GM19025 (cell line): Measurements from ENCODE around the gene DEDD.

Experiments
- ATAC-seq: cut with Tn5 transposase; IDR thresholded peaks from one replicate; pipeline ENCODE4 v1.9.1; 2021; ENCODE audit warnings: mild to moderate bottlenecking, low read depth, moderate library complexity; ENCODE audit not compliant: unreplicated experiment

DEDD gene, protein sequence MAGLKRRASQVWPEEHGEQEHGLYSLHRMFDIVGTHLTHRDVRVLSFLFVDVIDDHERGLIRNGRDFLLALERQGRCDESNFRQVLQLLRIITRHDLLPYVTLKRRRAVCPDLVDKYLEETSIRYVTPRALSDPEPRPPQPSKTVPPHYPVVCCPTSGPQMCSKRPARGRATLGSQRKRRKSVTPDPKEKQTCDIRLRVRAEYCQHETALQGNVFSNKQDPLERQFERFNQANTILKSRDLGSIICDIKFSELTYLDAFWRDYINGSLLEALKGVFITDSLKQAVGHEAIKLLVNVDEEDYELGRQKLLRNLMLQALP

DNA sequence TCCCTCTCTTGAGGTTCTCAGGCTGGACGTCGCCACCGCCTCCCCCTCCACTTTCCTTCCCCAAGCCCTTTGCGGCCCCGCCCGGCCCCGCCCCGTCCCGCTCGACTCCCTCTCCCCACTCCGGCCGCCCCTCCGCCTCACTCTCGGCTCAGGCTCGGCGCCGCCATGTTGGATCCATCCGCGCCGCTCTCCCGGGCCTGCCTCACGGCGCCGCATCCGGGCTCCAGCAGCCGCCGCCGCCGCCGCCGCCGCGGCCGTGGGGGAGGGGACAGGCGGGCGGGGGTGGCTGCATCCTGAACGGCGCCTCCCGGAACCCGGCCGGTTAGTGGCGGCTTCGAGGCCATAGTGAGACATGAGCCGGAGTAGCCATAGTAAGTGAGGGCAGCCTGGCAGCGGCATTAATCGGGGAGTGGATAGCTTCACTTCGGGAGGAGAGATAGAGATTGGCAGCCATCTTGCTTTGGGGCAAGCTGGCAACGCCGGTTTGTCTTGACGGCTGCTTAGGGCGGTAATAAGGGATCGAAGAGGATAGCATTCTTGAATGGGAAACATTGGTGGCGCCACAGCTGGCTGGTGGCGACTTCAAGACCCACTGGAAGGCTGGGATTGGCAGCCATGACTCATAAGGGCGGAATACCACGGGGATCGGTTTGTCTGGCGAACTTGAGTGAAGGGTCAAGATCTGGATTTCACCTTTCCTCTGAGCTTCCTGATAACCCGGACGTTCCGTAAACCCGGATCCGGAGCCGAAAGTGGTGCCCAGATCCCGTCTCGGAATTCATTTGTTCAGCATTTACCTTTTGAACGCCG lies at the start of gene DEDD:
DEDD (minus strand) TSS at position 258 of the 810 bp plus-strand sequence. CDS start 8,205 bp downstream, outside the sequence.
- peak; percentile 97 for ATAC-seq

DNA sequence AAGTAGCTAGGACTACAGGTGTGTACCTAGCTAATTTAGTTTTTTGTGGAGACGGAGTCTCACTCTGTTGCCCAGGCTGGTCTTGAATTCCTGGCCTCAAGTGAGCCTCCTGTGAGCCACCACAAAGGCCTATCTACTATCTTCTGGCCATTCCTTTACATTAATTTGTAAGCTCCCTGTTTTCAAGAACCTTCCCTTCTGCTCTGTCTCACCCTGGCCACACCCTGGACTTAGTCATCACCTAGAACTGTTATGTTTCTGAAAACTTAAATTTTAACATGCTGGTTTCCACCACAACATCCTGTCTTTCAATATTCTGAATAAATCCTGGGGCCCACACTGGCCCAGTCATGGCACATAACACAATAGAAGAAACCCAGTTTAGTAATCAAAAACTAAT lies 49.7 kb upstream of the DEDD start:
- ATAC-seq: peak; percentile 31

DNA sequence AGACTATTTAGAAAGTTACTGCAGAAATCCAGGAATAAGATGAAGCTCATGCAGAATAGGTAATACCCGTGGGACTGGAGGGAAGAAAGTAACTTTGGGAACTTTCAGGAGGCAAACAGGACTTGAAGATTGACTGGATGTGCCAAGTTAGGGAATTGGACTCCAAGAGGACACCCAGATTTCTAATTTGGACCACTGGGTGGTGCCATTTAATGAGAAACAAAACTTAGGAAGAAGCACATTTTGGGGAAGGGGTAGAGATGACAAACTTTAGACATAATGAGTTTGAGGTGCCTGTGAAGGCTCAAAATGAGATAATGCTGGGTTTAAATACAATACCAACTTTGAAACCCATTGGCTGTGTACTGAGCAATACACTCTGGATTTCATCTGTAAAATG lies 48.2 kb upstream of the DEDD start:
- ATAC-seq: no peak

DNA sequence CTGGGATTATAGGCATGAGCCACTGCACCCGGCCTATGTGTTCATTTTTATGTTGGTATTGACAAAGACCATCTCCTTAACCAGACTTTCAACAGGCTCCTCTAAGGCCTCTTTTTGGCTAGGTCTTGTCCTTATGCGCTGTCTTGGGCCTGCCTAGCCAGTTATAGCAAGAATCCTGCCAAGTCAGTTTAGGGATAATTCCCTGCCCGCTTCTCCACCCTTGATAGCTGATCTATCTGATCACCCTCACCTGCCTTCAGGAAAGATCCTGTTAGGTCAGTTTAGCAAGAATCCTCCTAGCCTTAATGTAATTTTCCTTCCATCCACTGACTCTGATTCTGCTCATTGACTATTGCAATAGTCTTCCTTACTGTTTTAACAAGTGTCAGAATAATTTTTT lies 47.2 kb upstream of the DEDD start:
- no peak for ATAC-seq

DNA sequence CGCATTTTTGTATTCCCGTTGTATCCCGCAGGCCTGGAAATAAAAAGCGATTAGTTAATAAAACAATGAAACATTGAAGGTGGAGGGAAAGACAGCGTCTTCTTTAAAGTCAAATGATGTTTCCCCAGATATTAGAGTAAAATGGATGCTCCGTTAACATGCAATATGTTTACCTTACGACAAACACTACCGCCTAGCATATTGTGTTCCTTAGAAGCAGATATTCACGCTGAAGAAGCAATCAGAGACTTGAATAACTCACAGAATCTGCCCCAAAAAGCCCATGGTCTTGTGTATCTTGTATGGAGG lies 45.4 kb upstream of the DEDD start:
- no peak for ATAC-seq

DNA sequence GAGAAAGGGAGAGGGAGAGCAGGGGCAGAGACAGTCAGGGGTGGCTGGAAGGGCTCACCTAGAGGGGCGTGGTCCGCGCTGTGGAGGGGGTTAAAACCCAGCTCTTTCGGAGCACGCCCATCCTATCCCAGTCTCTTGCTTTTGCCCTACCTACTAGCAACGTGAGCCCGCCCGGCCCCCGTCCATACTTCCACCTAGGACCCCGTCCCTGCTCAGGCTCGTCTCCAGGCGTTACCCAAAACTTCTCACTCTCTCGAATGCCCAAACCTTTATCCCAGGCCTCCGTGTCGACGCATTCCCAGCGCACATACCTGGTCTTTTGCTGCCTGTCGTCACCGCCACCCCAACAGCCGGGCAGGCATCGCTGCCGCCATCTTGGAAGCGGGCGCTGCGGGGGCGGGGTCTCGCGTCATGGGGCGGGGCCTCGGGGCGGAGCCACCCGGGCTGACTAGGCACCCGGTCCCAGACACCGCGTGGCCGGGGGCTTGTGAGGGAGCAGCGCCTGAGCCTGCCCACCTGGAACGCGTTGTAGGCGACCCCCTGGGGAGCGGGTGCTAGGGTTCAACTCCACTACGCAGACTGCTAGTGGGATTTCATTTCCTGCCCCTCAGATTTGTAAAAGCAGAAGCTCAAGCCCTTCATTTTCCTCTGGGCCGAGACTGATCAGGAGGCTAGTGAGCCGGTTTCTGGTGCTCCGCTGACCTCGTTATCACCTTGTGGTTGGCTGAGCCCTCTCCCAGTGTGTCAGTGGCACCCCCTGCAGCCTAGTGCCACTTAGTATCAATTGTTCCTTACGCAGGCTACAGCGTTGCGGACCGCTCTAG lies 44.9 kb upstream of the DEDD start, which contains the start of gene B4GALT3:
B4GALT3 (minus strand) TSS at position 396 of the 824 bp plus-strand sequence. CDS start 1,447 bp downstream, outside the sequence.
- ATAC-seq: peak; percentile 76

DNA sequence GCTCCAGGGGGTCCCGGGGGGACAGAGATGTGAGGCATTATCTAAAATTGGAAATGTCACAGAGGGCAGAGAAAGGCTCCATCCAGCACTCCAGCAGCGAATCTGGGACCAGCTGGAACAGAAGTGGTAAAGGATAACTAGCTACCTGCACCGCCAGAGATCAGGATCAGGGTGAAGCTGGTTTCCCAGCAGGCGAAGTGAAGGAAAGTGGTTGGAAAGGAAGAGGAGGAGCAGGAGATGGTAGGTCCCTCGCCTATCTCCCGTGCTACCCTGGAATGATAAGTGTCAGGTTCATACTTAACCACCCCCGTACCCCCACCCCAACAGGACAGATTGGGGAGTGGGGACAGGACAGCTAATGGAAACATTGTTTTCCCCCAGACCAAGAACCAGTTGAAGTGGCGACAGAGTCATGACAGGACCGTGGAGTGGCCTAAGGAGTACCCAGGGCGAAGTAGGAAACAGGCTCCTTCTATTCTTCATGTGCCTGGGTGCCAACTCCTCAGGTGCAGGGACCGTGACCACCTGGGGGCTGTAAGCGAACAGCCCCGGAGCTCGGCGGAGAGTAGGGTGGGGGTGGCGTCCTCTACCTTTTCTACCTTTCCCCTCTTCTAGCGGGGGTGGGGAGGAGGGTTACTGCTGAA lies 44.1 kb upstream of the DEDD start:
- ATAC-seq: no peak

DNA sequence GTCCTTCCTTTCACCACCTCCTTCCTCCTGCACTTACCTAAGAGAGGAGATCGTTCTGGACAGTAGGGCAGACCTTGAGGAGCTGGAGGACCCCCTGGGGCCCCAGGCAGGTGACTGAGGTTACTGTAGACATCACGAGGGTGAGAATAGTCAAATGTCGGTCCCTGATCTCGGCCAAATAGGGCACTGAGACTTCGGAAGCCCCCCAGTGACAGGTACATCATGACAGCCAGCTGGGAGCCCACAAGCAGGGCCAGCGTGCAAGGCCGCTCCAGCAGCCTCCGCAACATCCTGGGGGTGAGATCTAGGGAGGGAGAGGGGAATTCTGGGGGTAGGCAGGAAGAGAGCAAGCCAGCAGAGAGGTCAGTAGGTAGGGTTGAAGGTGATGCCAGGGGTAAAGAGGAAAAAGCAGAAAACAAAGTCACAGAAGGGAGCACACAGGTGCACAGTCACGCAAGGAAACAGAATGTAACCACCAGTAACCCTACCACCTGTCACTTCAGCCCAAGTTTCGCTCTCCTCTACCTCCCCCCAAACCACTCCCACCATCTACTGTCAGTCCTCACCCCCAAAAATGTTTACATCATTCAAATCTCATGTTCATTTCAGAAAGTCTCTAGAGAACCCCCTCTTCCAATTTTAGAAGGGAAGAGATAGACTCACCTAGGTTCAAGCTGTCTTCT lies 43.4 kb upstream of the DEDD start:
- no peak for ATAC-seq

DNA sequence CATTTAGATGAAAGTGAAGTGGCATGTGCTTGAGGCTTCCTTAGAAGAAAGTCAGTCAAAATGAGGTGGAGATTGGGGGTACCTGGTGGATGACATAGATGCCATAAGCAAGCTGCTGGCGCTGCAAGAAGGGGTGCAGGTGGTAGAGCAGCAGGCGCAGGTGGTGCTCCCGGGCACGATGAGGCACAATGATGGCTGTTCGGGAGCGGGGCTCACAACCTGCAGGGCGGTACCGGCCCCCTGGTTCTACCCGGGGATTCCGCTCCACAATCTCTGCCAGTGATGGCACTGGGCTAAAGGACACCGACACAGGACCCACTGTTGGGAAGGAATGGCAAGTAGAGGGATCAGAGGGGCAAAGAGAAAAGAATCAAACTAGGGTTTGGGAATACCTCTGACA lies 42.4 kb upstream of the DEDD start:
- no peak for ATAC-seq

DNA sequence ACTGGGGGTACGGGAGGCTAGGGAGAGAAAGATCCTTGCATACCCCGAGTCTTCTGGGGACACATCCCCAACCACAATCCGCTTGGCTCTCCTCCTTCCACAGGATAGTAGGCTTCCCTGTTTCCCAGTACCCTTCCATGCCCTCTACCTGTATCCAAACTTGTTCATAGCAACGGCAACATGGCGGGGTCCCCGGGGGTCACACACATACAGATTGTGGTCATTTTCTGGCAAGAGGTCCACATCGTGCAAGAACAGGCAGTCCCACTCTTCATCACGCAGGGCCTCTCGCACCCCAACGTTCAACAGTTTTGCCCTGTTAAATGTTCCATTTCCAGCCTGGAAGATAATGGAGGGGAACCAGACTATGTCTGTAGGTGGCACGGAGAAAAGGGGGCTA lies 41.2 kb upstream of the DEDD start:
- ATAC-seq: no peak

DNA sequence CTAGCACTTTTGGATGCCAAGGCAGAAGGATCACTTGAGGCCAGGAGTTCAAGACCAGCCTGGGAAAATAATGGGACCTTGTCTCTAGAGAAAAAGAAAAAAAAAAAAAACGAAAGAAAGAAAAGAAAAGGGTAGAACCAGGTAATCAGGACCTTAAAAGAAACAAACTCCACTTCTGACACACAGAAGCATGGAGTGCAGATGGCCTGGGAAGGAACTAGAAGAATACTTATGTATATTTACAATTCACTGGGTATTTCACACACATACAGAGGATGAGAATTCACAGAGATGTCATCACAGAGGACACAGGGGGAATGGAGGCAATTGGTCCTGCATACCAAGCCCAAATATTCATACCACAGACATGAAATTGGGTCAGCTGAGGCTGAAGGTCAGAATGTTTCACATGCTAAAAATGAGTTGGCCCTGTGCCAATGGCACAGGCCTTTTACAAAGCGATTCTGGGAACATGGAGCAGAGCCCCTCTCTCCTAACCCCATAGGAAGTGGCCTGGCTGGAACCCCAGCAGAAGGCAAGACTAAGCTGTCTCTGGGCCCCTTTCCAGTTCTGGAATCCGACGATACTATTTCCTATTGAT lies 40.4 kb upstream of the DEDD start:
- no peak for ATAC-seq

DNA sequence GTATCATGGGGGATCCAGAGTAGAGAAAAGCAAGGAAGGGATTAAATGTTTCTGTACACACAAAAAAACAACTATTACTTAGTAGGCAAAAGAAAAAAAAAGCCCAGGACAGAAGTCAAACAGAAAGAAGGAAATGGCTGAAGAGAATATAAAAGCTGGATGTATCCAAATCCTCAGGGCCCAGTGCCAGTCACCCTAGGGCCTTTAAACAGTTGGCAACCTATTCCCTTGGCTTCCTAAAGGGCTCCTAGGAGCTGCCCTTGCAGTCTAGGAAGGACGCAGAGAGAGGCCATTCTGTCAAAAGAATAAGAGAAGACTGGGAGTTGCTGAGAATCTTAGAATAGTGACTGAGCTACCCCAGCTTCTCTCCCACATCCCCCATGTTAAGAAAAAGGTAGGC lies 39.9 kb upstream of the DEDD start:
- no peak for ATAC-seq

DNA sequence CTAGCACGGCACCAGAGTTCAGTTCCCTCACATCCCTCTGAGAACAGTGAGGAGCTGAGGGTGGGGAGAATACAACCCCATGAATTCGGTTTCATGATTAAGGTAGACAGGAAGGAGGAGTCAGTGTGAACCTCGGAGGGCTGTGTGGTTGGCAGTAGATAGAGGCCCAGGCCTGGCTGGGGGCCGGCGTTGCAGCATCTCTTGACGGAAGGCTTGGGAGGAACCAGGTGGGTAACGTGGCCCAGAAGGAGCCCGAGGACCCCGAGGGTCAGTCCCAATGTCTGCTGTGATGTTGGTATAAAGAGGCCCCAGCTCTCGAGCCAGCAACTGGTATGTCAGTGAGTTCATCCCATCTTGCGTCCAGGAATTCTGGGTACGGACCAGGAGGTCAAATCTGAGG lies 39.2 kb upstream of the DEDD start:
- ATAC-seq: no peak

DNA sequence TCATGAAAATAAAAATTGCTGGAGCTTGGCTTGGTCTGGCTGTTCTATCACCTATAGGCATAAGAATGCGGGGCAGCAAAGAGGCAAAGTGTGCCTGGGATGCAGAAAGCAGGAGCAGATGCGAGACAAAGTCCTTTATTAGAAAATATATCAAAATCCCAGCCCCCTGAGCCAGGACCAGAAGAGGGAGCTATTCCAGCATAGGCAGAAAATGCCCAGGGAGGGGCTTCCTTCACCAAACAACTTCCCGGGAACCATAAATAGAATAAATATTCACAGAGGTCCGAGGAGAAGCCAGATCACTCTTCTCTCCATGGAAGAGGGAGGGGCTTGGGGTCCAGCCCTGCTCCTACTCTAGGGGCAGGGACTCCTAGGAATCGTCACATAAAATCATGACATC lies 38.7 kb upstream of the DEDD start:
- ATAC-seq: no peak

DNA sequence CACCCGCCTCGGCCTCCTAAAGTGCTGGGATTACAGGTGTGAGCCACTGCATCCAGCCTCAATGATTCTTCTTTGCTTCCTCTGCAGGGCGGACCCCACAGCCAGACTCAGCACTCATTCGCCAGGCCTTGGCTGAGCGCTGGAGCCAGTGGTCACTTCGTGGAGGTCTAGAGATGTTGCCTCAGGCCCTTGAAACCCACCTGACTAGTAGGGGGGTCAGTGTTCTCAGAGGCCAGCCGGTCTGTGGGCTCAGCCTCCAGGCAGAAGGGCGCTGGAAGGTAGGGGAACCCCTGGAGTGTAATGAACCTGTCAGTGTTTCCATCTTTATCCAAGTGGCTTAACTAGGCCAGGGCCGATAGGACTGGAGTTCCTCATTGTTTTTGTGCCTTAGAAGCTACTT lies 36.4 kb upstream of the DEDD start:
- ATAC-seq: no peak

DNA sequence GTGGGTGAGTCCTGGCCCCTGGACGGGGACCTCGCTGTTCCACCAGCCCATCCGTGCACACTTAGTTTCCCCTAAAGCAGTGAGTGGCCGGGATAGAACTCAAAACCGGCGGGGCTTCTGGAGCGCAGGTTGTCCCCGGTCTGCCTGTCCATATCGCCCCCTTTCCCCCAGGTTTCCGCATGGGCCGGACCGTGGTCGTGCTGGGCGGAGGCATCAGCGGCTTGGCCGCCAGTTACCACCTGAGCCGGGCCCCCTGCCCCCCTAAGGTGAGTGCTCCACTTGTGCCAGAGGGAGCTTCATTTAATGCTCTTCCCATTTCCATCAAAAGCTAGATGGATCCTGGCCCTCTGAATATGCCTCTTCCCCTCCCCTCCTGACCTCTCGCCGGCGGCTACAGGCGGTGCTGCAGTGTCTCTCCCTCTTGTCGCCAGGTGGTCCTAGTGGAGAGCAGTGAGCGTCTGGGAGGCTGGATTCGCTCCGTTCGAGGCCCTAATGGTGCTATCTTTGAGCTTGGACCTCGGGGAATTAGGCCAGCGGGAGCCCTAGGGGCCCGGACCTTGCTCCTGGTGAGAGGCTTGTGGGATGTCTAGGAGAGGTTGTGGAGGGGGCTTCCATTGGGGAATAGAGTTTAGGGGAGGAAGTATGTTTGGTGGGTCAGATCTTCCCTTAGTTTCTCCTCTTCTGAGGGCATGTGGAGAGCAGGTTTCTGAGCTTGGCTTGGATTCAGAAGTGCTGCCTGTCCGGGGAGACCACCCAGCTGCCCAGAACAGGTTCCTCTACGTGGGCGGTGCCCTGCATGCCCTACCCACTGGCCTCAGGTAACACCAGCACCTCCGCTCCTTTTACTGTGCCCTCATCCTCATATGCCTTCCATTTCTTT lies 34.4 kb upstream of the DEDD start:
- ATAC-seq: no peak

DNA sequence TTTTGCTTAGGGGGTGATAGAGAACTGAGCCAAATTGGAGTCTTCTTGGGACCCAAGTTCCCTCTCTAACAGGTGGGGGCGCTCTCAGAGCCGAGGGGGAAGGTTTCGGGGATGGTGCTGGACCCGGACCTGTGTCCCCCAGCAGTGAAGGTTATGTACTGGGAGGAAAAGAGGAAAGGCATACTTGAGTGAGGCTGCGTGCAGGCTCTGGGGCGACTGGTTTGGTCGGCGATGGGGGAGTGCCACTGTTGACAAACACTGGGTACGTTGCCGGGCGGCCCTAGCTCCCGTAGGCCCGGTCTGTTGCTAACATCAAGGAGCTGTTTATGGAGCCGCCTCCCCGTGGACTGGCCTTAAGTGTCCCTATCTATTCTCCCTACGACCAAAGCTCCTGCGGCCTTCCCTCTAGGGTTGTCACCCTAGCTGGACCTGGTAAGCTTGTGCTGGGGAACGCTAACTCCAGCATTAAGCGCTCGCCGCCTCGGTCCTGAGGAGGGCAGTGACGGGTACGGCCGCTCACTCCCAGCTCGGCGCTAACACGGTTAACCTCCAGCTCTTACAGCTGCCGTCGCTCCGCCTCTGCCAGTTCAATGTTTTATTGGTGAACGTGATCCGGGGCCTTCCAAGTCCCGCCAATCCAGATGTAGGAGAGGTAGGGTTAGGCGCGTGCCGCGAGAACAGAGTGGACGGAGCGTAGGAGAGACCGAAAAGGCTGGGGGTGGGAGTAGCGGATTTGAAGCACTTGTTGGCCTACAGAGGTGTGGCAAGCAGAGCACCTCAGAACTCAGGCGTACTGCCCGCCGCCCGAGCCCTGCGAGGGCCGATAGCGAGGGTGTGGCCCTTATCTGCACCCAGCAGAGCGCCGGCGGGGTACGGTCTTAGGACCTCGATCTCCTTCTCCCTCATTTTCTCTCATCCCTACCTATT lies 33.5 kb upstream of the DEDD start, which contains the start of gene PPOX:
PPOX (plus strand) TSS at position 685 of the 927 bp plus-strand sequence. CDS start 422 bp downstream, outside the sequence.
- peak; percentile 93 for ATAC-seq
